Measurements from ENCODE around the gene PSMB7.

PSMB7 gene

DNA sequence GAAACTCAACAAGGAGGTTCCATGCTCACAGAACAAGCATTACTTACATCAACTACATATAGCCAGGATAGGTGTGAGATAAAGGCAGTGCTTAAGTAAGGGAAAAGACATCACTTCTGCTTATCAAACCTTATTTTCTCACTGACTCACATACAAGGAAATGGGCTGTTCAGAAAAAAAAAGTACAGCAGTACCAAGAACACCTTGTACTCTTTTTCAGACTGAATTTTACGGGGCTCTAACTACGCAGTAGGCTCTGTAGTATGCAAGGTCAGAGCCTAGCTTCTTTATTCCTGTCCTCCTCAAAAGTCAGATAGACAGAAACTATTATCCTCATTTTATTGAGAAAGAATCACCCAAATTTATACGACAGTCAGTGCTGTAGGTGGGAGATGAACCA, 5.8 kb downstream of the PSMB7 start:
- DNase-seq = no peak

DNA sequence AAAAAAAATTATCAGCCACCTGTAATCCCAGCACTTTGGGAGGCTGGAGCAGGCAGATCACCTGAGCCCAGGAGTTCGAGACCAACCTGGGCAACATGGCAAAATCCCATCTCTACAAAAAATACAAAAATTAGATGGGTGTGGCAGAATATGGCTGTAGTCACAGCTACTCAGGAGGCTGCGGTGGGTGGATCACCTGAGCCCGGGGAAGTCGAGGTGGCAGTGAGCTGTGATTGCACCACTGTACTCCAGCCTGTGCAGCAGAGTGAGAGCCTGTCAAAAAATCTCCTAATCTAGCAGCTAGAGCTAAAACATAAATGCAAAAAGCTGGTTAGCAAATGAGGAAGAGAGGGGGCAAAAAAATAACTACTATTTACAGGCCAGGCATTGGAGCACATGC, 12.0 kb downstream of the PSMB7 start:
- DNase-seq = no peak

DNA sequence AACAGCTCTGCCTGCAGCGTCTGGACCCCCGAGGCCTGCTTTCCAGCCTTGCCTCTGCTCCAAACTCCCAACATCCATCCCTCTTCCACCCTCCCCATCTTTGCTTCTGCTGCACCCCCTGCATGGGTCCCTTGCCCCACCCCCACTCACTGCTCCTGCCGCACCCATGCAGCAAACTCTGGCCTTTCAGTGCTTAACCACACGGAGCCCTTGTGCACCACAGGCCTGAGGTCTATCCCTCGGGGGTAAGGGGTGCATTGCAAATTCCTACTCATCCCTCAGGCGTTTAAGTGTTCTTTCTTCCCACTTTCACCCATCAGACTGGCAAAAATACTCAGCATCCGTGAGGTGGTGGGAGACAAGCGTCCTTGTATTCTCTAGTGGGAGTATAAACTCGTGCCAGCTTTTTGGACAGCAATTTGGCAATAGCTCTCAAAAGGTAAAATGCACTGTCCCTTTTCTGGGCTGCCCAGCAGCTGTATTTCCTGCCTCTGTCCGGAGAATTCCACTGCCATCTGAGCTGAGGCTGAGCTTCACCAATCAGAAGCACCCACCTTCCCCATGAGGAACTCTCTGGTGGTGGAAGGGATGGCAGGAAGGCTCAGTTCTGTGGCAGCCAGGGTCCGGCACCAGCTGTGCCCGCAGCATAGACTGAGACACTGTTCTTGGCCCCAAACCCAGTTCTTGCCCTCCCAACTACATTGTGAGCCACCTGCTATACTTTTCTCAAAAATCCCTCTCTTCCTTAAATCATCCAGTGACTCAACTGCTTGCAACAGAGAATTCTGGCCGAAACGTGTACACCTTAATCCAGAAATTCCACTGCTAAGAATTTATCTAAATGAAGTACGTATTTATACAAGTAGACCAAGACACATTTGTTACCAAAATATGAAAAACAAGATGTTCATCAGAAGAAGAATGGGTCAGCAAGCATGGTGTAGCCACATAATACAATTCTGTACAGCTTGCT, 15.0 kb downstream of the PSMB7 start:
- DNase-seq = no peak

DNA sequence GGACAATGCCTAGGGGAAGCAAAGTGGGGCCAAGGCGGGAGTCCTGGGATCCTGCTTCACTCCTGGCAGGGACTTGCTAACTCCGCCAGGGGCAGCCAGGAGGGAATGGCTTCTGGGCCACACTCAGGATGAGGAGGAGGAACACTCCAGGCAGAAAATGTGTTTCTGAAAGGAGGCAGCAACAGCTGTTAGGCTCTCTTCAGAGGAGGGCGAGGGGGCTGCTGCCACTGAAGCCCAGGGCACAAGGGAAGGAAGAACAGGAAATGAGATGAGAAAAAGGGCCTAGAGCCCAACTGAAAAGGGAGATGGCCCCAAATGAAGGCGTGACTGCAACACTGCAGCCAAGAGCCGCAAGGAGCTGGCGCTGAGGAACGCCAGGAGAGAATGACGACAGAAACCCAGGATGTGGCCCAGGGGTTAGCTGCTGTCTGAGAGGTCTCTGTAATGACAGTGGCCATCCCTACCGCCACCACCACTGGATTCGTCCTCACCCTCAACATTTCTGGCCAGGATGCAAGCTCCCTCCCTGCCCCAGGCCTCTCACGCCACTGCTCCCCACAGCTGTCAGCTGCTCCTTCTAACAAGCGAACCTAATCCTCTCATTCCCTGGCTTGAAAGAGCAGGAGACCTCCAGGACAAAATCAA, 15.8 kb downstream of the PSMB7 start:
- no peak for DNase-seq

DNA sequence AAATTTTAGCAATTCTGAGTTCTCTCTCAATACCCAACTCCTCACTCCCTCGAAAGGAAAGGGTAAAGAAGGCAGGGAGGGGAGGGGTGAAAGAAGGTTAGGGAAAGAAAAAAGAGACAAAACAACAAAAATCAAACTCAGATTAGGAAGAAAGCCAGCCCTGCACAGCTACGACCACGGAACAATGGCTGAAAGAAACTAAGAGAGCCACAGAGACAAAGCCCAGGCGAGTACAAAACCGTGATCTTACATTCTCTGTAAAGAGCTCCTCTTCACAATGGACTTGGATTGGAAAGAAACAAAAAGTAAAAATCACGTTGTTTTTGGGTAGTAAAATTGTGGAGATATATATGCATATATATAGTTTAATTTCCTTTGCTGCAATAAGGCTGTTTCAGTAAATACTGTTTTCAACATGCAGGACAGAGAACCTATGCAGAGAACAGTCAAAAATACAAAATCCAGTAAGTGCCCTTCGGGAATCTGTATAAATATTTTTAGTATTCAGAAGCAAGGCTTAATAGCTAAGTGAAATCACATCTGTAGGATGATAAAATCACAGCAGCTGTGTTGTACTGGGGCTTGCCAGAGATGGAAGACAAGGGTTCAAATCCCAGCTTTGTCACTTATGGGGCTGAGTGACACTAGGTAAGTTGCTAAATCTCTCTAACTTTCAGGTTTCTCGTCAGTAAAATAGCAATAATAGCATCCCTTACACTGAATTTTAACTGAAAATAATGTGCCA, 16.9 kb downstream of the PSMB7 start:
- DNase-seq = no peak

DNA sequence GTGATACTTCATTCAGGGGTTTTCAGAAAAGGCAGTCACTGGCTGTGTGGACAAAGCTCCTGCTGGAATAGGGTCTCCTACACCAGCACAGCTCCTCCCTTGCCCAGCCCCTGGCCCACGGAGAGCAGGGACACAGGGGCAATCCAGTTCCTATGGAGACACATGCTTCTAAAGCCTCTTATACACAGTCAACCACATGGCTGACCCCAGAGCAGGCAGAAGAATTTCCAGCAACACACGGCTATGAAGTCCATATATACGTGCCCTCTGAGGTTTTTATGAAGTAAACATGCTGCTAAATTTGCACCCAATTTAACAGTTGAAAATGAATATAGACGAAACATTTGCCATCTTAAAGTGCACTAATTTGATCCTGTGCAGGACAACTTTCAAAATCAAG, 19.4 kb downstream of the PSMB7 start:
- DNase-seq = no peak

DNA sequence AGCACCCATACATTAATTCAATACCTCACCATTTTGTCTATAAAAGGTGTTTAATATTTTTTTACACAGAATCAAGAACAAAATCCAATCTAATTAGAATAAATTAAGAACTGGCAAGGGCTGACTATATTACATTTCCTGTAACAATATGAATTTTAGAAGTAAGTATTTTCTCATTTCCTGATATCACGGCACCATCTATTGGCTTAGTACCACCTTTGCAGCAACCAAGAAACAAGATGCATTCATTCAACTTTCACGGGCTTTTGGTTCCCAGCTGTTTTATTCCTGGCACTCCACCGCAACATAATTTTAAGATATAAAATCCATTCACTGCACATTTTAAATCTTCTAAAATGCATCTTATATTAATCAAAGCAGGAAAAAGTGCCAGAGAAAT, 20.6 kb downstream of the PSMB7 start:
- DNase-seq = no peak

DNA sequence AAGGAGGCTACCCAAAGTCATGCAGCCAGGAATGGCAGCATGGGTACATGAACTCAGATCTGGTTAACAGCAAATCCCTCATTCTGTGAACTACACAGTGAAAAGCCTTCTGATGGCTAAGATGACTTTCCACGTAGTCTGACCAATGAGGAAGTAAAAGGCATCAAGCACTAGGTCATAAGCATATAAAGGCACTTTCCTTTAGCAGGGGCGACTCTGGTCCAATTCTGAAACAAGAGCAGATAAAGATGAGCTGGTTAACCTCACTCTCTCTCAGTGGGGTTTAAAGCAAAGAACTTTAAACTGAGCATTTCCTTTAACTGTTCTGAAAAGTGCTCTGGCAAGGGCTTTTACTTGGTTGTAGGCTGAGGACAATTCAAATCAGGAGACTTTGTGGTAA, 21.1 kb downstream of the PSMB7 start:
- DNase-seq = no peak

DNA sequence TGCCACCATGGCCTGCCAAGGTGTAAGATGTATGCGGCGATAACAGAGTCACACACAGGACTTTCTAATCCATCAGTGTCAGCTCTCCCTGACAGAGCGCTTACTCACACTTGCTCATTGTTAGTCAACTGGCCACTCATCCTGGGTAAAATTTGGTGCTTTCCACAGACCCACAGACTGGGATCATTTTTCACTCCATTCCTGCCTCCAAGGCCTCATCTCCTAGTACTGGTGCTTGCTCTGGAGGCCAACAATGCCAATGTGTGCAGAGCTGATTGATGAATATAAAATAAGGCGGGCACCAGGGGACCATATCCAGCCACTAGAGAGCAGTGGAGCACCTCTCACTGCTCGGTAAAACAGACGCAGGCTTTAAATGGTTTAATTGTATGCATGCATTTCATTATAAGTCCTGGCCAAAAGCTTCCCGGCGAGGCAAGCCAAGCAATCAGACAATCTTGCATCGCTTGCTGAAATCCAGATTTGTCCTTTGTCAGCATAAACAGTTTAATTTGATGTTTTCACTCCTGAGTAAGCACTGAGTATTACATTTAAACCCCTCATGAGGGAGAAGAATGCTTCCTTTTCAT, 22.3 kb downstream of the PSMB7 start:
- no peak for DNase-seq

DNA sequence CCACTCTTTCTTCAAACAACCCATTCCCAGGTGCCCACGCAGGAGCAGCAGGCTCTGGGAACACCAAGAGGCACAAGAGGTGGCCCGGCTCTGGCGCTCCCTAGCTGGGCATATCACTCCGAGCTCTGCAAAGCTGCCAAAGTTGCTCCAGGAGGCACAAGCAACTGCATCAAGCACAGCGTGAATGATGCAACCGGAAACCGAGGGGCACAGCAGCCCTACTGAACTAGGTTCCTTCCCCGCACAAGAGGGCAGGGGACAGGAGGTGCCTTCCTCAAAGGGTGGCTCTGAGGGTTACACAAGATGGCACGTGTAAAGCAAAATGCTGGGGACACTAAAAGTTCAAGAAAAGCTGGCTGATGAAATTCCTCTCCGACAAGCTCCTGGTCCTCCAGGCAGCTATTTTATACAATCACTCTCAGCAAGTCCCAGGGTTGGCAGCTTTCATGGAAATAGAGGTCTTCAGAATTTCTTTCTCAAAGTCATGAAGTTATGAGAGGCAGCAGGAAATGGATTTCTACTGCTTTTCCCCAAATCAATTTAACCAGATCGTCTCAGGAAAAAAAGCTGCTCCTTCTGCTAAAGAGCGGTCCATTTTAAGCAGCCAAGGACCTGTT, 22.9 kb downstream of the PSMB7 start:
- no peak for DNase-seq

DNA sequence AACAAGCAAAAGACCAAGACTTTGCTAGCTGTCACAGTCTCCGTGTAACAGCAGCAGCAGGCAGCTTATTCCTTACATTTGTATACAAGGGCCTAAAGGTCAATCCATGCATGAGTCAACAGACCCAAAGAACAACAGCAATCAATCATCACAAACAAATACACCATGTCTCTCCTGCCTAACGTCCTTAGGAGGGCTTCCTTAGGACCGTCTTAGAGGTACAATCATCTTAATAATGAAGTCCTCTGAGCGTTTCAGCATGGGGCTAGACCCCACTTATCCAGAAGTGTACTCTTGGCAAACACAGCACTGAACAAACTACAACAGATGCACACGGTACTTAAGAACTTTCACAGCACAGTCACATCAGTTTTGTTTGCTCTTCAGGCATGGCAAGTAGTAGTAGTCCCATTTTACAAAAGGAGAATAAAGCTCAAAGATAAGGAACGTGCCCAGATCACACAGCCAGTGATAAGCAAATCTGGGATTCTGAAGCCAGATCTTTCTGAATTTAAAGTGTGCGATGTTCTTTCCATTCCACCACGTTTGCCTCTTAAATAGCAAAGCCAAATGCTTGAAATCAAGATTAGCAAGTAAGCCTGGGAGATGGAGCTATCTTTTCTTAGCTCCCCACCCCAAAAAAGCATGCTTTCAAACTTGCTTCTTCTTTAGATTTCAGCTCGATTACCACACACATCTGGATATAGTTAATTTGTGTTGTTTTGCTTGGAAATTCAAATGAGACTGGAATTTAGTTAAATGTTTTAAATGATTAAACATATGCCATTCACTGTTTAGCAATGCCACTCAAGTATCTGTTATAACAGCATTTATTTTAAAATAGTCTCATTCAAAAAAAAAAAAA, 24.2 kb downstream of the PSMB7 start:
- DNase-seq = no peak

DNA sequence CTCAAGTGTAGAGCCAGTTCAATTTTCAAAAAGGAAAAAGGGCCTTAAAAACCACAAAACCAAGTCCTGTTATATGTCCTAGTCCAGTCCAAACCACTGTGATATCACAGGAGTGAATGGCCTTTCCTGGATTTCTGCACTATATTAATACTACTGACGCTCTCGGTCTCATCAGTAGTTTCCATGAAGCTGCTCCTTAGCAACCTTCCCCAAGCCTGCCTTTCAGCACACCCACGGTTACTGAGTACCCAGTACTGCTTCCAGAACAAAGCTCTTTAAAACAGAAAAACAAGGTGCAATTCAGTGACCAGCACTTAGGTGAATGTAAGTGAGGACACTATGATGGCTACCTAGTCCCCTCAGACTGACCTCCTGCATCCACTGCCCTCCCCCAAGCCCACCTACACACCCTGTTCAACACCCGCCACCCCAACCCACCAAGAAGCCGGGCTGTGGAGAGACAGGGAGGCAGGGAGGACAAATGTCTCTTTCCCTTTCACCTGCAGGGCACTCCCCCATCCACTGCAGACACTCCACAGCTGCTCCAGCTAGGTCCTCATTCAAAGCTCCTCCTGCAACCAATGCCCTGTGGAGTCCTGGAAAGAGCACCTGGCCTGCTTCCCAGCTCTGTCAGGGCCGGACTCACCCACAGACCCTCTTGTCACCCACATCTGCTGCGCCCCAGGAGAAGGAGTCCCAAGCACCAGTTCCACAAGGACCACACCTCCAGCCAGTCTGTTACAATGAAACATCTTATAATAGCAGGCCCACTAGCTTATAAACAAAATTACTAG, 25.9 kb downstream of the PSMB7 start:
- DNase-seq = no peak

DNA sequence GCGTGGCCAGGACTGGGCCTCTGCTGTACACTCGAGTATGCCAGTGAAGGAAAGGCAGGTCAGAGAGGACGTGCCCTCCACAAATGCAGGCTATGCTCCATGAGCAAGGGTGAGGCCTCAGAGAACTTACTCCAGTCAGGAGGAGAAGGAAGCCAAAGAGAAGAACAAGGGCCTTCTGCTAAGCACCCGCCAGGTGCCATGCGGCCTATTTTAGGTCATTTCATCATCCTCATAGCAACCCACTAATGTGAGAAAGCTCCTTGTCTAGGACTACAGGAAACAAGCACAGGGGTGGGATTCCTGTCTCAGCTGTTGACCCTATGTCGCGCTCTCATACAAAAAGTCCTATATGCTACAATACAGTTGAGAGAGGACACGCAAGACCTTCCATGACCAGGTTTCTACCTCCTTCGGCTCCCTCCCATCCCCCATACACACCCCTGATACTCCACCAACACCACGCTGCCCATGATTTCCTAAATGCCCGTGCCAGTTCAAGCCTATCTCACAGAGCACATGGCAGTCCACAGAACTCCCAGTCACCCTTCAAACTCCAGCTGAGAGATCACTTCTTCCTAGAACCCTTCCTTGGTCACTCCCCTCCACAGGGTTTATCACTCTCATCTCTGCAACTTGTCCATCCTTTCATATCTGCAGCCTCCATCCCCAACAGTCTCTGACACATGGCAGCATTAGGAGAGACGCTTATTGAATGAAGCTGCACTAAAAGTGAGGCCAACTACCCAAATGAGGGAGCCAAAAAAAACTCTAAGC, 26.8 kb downstream of the PSMB7 start:
- DNase-seq = no peak

DNA sequence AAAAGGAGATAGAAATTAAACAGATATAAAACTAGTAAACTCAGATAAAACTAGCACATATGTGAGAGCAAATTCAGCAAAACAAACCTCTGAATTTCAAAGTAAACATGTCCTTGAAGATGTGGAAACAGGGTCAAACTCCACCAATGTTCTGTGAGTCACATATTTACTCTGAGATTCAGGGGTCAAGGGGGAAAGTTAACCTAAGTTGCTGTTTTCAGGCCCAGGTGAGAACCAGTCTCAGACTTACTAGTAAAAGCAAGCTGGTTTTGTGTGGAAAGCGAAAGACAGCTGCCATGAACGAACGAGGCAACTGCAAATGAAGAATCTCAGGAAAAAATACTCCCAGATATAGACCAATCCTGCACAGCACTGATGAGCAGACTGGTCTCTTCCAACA, 29.0 kb downstream of the PSMB7 start:
- DNase-seq = no peak

DNA sequence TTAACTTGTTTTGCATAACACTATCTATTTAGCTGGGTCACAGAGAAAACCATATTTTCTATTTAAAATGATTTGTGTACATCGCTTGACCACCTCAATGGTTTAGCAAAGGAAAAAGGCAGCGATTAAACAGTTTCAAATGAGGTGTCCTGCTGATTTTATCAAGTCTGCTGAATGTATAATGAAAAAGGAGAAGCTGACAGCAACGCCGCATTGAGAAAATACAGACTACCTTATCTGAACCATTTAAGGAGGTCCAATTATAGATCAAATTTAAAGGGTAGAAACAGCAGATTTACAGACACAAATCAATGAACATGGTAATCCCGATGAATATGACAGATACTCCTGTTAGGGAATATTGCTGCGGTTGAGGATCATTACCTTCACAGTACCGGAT, 29.6 kb downstream of the PSMB7 start:
- no peak for DNase-seq

DNA sequence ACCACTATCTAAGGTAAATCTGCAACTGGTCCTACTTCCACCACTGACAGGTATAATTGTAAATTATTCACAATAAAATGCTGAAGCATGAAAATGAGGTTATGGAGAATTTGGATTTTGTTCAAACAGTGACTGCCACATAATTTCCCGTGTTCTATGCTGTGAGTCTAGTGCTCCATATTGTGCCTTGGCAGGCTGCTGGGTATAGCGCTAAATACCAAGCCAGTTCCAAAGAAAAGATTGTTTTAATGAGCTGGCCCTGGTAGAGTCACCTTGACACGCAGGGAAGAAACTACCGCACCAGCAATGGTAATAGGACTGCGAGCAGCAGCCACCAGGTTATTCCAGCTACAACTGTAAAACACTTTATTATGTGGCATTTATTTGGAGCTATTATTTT, 30.4 kb downstream of the PSMB7 start:
- no peak for DNase-seq

DNA sequence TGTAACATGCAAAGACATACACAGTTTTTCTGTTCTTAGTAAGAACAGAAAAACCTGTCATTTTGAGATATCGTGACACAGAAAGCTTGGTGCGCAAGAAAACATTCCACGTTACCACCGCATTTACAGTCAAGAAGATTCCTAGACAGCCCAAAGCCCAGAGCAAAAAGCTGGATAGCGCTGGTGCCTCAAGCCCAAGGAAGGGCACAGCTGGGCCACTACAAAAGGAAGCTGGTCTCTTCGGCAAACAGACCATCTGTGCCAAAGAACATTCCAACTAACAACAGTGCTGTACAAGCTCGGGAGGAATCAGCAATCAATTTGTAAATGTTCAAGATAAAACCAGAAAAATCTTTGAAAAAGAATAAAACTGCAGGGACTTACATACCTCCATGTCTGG, 31.0 kb downstream of the PSMB7 start:
- no peak for DNase-seq

DNA sequence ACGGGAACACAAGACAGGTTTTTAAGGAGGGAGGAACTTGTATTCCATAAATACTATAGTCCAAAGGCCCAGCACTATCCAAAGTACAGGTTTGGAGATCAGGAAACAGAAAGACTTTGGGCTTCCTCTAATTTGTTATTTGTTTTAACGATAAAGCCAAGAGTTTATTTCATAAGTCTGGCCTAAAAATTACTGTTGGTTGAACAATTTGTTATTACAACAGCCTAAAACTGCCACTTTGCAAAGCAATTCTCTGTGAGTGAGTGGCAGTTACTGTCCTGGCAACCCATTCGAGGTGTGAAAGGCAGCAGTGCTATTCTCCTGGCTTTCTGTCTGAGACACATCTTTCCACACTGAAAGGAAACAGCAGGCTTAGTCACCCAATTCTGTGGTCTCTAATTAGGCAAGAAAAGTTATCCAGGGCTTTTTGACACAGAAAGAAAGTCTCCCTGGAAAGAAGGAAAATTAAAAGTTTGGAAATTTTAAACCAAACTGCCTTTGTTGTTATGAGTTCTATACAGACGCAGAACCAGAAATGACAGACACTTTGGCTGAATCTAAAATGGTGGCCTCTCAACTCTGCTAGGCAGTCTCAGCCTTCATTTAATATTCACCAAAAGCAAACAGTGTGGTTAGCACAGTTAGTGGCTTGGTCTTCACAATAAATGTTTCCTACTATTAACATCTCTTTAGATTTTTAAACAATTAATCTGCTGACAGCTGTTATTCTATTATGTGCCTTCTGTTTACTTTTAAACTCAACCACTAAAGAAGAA, 33.9 kb downstream of the PSMB7 start:
- no peak for DNase-seq
